GM18519 (cell line): ENCODE data around the gene VENTX.

Source experiments
- ATAC-seq: cut with Tn5 transposase; IDR thresholded peaks from one replicate; pipeline ENCODE4 v1.9.1; 2021; ENCODE audit warnings: mild to moderate bottlenecking, moderate library complexity; ENCODE audit not compliant: unreplicated experiment, low FRiP score

Gene VENTX

DNA sequence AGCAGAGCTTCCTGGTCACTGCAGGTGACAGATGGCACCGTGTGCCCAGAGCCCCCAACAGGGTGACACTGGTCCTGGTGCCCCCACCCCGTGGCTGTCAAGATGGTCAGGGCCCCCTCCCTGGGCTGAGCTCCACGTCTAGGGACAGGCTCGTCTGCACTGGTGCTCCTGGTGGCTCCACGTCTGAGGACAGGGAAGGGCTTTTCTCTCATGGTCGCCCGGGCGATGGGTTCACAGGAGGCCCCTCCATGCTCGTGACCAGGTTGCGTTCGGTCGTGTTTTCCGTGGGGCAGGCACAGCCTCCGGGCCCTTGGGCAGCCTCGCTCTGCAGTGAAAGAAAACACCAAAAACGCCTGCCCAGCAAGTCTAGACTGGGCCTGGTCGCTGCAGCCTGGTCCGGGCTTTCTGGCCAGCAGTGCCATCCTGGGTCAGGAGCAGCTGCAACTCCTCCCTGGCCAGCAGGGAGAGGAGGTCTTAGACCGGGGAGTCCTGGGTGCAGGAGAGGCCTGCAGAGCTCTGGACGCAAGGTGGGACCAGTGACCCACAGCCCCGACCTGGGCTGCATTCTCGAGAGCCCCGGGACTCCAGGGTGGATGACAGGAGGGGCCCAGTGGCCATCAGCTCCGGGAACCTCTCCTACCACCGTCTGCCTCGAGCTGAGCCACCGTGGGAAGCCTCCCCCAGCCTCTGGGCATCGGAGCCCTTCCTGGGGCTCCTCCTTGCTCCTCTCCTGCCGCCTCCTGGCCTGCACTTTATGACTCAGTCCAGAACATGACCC, 35.5 kb upstream of the VENTX start:
- no peak for ATAC-seq

DNA sequence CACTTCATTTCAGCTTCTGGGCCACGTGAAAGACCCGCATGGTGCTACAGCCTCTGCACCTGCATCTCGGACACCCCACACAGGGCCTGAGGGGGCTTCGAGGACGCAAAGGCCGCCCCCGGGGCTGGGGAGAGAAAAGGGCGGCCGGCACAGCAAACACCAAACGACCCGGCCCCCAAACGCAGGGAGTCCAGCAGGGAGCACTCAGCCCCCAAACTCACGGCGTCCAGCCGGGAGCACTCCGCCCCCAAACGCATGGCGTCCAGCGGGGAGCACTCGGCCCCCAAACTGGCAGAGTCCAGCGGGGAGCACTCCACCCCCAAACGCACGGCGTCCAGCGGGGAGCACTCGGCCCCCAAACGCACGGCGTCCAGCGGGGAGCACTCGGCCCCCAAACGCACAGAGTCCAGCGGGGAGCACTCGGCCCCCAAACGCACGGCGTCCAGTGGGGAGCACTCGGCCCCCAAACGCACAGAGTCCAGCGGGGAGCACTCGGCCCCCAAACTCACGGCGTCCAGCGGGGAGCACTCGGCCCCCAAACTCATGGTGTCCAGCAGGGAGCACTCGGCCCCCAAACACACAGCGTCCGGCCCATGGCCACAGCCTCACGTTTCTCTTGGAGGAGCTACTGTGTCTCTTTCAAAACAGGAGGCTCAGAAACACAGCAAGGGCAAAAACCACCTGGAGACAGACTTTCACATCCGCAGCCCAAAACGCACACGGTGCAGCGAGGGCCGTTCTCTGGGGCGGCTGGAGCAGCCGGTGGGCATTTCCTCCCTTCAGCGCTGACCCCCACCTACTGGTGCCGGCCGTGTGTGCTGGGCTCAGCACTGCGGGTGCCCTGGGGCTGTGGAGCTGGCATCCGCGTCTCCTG, 34.6 kb upstream of the VENTX start:
- no peak for ATAC-seq

DNA sequence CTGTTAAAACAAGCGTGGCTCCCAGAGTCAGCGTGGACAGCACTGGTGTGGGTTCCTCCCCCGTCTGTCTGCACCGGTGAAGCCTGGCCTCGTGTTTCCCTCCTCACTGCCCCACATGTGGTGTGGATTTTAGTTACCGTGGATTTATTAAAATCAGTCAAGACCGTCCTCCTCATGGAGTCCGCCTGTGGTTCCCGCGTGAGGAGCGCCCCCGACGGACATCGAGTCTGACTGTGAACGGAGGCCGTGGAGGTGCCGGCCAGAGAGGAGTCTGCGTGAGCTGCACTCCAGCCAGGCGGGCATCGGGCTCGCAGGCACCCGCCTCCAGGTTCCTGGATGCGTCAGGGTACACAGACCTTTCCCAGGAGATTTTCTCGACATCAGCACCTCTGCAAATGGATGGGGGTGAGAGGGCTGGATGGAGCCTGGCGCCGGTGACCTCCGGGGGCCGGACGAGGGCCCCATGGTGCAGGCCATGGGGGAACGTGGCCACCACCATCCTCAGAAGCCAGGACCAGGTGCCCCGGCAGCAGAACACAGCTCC, 33.9 kb upstream of the VENTX start:
- ATAC-seq = no peak

DNA sequence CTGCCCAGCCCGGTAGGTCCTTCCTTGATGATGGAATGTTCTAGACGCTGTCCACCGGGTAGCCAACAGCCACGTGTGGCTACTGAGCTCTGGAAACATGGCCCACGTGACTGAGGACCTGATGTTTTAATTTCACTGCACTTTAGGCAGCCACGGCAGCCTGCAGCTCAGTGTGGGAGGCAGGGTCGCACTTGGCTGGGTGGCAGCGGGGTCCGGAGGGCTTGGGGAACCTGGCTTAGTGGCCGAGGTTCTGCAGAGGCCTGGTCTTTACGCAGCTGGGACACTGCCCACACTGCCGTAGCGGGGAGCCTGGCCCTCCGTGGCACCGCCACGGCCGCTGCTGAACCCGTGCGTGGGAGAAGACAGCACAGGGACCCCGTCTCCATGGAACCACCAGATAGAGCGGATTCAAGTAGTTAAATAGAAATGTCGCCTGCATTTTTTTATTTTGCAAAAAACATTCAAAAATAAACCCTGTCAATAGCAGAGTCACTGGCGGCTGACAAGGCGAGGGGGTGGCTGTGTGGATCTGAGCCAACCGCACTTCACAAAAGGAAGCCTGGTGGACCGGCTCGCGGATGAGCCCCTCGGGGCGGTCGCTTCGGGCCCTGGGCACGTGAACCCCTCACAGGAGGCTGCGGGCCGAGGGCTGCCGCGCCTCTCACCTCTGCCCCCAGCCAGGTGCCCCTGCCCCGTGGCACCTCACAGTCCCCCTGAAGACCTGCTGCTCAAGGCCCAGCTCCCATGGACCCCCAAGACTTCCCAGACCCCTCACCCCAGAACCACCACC, 33.2 kb upstream of the VENTX start:
- no peak for ATAC-seq

DNA sequence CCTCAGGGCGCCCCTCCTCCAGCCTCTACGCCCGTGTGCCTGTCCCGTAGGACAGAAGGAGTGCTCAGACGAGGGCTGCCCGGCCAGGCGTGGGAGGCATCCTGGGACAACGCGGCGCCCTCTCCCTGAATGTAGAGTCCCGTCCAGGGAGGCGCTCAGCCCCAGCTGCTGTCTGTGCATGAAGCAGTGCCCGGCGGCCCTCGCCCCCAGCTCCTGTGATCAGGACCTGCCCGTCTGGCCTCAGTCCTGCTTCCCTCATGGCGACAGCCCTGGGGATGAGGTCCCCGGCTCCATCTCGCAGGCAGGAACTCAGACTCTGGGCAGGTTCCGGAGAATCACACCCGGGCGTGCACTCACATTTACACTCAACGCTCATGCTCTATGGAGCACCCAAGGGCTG, 32.5 kb upstream of the VENTX start:
- ATAC-seq = no peak

DNA sequence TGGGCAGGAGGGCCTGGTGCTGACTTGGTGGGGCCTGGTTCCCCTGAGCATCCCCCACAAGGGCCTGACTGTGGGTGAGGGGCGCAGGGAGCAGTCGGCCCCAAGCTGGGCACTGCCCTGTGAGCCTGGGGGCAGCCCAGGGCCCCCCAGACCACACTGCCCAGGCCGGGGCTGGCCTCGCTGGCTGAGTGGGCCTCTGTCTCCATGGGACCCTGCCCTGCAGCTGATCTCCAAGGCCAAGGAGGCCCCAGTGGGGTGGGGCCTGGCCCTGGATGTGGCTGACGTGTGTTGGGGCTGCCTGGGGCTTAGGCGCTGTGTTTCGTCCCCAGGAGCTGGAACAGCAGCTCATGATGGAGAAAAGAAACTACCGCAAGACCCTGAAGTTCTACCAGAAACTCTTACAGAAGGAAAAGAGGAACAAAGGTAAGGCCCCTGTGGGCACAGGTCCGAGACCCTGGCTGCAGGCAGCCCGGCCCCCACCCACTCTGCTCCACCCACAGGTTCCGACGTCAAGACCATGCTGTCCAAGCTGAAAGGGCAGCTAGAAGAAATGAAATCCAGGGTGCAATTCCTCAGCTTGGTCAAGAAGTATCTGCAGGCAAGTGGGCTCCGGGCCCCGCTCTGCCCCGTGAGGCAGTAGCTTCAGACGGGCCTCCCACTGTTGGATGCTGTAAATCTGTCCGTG, 31.2 kb upstream of the VENTX start:
- ATAC-seq = no peak

DNA sequence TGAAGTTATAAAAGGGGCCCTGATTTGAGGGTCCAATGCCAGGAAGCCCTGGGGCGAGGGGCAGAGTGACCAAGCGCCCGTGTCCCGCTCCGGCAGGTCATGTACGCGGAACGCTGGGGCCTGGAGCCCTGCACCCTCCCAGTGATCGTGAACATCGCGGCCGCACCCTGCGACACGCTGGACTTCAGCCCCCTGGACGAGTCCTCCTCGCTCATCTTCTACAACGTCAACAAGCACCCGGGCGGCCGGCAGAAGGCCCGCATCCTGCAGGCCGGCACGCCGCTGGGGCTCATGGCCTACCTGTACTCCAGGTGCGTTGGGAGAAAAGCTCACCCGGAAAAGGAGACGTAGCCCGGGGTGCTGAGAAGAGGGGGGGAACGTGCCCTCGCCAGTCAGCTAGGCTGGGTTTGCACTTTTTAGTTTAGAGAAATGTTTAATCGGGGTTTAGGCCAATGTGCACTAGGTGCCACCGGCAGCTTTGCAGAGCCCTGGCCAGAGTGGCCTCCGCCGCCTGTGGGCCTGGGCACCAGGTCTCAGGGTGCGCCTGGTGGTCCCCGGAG, 30.5 kb upstream of the VENTX start:
- ATAC-seq = no peak

DNA sequence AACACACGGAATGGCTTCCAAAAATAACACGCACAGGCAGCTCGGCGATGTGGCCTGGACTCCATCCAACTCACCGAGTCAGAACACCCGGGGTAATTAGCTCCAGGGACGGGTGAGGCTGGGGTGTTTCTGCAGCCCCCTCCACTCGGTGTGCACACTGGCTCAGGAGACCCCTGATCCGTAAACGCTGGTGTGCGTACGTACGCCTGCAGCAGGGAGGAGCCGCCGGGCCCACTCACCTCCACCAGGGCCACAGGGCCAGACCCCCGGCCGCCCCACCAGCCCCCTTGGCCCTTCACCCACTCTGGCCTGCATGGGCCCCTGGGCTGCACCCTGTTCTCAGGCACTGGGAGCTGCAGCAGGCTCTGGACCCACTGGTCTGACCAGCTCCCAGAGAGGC, 30.0 kb upstream of the VENTX start:
- ATAC-seq = no peak

DNA sequence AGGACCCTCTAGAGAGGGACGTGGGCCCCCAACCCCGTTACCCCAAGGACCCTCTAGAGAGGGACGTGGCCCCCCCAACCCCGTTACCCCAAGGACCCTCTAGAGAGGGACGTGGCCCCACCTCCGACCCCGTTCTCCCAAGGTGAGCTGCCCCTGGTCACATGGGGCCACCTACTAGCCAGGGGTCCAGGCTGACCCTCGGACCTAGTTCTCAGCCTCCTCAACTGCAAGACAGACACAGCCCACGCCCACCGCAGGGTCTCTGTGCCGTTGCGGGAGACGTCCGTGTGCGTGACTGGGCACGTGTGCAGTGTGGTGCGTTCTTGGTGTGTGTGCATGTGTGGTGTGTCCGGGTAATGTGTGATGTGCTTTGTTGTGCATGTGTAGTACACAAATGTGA, 29.2 kb upstream of the VENTX start:
- ATAC-seq = no peak

DNA sequence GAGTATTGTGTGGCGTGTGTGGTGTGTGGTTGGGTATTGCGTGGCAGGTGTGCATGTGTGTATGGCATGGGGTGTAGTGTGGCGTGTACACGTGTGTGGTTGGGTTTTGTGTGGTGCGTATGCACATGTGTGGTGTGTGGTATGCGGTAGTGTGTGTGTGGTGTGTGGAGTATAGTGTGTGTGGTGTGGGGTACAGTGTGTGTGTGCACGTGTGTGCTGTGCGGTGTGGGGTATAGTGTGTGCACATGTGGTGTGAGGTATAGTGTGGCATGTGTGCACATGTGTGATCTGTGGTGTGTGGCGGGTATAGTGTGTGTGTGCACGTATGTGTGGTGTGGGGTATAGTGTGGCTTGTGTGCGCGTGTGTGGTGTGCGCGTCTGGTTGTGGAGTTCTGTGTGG, 28.5 kb upstream of the VENTX start:
- no peak for ATAC-seq

DNA sequence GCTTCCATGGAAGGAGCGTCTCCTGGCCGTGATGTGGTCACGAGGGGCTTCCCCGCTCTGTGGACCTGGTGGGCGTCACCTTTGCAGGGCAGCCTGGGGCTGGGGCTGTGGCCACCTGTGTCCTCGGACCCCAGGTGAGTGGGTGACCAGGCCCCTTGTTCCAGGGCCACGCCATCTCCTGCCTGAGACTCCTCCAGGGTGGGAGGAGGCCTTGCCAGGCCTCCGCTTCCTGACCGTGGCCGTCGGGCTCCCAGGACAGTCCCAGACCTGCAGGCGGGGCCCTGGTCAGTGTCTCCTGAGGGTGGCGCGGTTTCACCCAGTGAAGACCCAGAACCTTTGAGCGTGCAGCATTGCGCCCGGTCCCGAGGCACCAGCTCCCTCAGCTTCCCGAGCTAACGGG, 28.0 kb upstream of the VENTX start:
- no peak for ATAC-seq

DNA sequence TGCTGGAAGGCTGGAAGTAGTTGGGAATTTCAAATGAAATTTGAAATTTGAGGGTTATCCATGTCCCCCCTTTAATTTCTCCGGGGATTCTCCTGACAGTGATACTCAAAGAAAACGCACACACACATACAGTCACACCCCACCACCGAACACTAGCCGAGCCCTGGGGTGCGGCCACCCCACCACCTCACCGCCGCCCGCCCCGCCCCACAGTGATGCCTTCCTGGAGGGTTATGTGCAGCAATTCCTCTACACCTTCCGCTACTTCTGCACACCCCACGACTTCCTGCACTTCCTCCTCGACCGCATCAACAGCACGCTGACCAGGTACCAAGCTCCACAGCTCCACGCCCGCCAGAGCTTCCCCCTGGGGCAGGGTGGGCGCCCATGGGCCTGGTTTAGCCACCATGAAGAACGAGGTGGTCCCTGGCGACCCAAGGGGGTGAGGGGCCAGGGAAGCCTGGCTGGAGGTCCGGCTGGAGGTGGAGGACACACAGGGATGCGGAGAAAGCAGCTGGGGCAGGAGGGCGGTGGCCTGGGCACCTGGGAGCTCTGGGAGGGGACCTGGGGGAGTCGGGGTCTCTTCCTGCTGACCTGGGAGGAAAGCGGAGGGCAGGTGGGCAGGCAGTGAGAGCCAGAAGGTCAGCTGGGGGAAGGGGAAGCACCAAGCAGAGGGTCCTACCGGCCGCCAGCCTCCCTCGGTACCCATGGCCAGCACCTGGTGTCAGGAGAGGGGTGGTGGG, 27.1 kb upstream of the VENTX start:
- ATAC-seq = no peak

DNA sequence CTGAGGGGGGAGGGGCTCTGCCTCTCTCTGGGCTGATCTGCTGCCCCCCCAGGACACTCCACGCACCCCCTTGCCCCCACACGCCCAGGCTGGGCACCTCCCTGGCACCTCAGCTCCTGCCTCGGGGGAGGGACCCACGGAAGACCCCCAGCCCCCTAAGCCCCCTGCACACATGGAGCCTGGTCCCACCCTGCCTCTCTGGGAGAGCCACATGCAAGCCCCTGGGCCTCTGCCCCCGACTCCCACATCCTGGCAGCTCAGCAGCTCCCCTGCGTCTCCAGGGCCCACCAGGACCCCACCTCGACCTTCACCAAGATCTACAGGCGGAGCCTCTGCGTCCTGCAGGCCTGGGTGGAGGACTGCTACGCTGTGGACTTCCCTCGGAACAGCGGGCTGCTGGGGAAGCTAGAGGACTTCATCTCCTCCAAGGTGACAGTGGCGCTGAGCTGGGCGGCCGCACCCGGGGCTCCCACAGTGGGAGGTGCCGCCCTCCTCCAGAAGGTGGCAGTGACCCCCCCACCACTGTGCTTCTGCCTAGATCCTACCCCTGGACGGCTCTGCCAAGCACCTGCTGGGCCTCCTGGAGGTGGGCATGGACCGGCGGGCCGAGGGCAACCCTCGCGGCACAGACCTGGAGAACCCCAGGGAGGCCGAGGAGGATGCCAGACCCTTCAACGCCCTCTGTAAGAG, 26.4 kb upstream of the VENTX start:
- no peak for ATAC-seq

DNA sequence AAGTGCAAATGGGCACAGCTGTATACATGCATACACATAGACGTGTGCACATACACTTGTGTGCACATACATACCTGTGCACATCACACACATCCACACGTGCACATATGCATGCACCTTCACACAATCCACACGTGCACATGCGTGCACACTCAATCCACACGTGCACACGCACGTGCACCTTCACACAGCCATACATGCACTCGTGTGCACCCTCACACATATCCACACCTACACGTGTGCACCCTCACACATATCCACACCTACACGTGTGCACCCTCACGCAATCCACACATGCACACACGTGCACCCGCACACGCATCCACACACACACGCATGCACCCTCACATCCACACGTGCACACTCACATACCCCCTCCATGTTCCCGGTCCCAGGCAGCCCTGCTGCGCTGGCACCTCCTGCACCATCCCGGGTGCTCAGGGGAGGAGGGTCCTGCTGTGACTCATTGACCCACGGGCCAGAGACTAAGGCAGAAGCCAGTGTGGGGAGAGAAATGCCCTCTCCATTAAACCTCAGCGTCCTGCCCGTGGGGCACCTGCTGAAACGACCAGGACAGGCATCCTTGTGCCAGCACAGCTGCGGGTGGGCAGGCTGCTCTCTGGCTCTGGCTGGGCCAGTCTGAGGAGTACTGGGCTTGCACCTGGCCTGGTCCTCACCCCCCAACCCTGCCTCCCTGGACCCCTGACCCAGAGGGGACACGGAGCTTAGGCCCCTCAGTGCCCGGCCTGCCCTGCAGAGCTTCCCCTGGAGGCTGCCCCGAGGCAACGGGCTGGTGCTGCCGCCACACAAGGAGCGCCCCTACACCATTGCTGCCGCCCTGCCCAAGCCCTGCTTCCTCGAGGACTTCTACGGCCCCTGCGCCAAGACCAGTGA, 25.4 kb upstream of the VENTX start:
- ATAC-seq = no peak

DNA sequence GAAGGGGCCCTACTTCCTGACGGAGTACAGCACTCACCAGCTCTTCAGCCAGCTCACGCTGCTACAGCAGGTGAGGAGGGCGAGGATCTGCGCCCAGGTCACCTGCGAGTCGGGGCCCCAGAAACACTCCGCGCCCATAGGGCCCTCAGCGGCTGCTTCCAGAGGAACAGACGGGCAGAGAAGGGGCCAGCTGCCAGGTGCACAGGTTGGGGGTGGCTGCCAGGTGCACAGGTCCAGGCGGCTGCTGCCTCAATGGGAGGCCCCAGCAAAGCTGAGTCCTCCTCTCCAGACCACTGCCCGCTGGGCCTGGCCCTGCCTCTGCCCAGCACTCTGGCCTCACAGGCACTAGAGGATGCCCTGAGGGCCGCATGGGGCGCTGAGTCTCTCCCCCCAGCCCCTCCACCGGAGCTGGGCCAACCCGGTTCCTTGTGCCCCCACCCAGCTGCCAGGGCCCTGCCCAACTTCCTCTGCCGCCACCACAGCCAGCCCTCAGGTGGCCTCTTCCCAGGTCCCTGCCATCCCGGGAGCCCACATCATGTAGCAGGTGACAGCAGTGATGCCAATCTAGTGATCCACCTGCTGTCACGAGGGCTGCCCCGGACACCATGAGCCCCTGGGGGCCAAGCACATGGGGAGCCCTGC, 24.7 kb upstream of the VENTX start:
- ATAC-seq = no peak

DNA sequence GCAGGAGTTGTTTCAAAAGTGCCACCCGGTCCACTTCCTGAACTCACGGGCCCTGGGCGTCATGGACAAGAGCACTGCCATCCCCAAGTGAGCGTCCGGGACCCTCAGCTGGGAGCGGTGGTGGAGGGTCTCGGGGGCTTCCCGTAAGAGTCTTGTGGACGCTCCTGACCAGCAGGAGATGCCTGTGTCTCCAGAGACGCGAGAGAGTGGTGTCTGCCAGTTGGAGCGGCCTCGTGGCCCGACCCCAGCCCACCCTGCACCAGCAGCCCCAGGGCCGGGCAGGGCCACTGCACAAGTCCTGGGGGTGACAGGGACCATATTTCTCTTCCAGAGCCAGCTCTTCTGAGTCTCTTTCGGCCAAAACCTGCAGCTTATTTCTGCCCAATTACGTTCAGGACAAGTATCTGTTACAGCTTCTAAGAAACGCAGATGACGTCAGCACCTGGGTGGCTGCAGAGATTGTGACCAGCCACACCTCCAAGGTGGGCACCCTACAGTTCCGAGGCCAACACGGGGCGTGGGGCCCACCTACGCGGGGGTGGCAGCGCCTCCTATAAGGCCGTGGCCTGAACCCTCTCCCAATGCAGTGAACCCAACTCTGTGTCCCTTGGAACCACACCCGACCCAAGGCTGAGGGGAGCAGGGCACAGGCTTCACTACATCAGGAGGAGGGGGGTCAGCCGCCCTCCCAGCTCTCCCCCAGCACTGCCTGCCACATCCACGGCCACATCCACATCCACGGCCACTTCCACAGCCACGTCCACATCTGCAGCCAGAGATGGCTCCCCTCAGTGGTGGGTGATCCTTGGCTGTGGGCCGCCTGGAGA, 23.8 kb upstream of the VENTX start:
- ATAC-seq = no peak
